Lung (tissue), 12 donors: ENCODE results near the gene FOXC2. TPM values are rescaled to one million over a fixed set of nuclear protein-coding genes. Genes with fewer than 3 reads are reported as not detected.
A peak's percentile ranks its signal among the peaks of the same experiment; 100 is the strongest.

Source experiments
- ATAC-seq: fragments of 200-7000 bp; cut with Tn5 transposase; one replicate; pipeline ENCODE4 v1.9.1; 2020; ENCODE audit warnings: moderate number of reproducible peaks; ENCODE audit not compliant: insufficient read depth, low FRiP score
- DNase-seq, 3 donors: peaks; one replicate each; pipeline ENCODE4 v3.0.0-alpha.2; 2013 to 2017
- H3K27ac ChIP-seq, 2 donors: one replicate each; pipeline ENCODE4 v1.5.1; 2013; ENCODE audit warnings: mild to moderate bottlenecking in 2 of 2, moderate library complexity in 2 of 2, control low read depth in 1 of 2, inconsistent platforms in 1 of 2, low read depth in 1 of 2, low read length in 1 of 2
- H3K27me3 ChIP-seq, 3 donors: one replicate each; pipeline ENCODE4 v1.5.1; 2013; ENCODE audit warnings: low read length in 2 of 3; ENCODE audit not compliant: control insufficient read depth in 3 of 3, insufficient read depth in 3 of 3
- H3K36me3 ChIP-seq, 4 donors: one replicate each; pipeline ENCODE4 v1.5.1; 2013; ENCODE audit warnings: low read length in 4 of 4, mild to moderate bottlenecking in 1 of 4, moderate library complexity in 1 of 4; ENCODE audit not compliant: control insufficient read depth in 4 of 4, insufficient read depth in 4 of 4
- H3K4me1 ChIP-seq, 5 donors: one replicate each; pipeline ENCODE4 v1.5.1; 2013; ENCODE audit warnings: low read length in 5 of 5, mild to moderate bottlenecking in 2 of 5, moderate library complexity in 1 of 5; ENCODE audit not compliant: control insufficient read depth in 5 of 5, insufficient read depth in 5 of 5
- H3K4me3 ChIP-seq: one replicate; pipeline ENCODE4 v1.5.1; 2013; ENCODE audit warnings: mild to moderate bottlenecking, control low read depth, moderate library complexity
- H3K9ac ChIP-seq, 2 donors: one replicate each; pipeline ENCODE4 v1.5.1; 2013; ENCODE audit warnings: low read length in 2 of 2, control low read depth in 1 of 2; ENCODE audit not compliant: insufficient read depth in 1 of 2
- H3K9me3 ChIP-seq, 4 donors: one replicate each; pipeline ENCODE4 v1.5.1; 2013; ENCODE audit warnings: low read length in 3 of 4, mild to moderate bottlenecking in 1 of 4, moderate library complexity in 1 of 4; ENCODE audit not compliant: control insufficient read depth in 4 of 4, insufficient read depth in 3 of 4
- WGBS, 2 donors: extraction: QIAGEN DNeasy Blood & Tissue Kit; methylation state at CpG; one replicate each; pipeline ENCODE4 v1.1.7; 2013; 5-methylcytosine and 5-hydroxymethylcytosine counted together
- polyA plus RNA-seq, 2 donors: library from polyadenylated mRNA; stranded (reverse); fragments of 200-250 nt; gene quantifications; one replicate each; pipeline ENCODE4 v1.2.1, GENCODE V29; 2013
- total RNA-seq, 2 donors: library from RNA; depleted of rRNA in 1 of 2; stranded (reverse); fragments of >200 nt in 1 of 2; gene quantifications; one replicate each; pipeline ENCODE4 v1.2.1, GENCODE V29; 2014 to 2021
- TF ChIP-seq, protein P1 (sequence below): IDR thresholded peaks from 2 replicates; pipeline ENCODE4 v1.5.1; 2012; ENCODE audit warnings: mild to moderate bottlenecking; ENCODE audit errors: control extremely low read depth, extremely low read depth
- donor health status: control.
- donor health status: control.
- donor health status: Bipolar disorder and iron deficiency.
- donor health status: healthy.
- donor health status: DM: yes; HTN: yes; CAD: no.

The FOXC2 gene
- total and polyA plus RNA-seq, 4 donors, result 0.37 to 2.7 (median 0.63) TPM

DNA sequence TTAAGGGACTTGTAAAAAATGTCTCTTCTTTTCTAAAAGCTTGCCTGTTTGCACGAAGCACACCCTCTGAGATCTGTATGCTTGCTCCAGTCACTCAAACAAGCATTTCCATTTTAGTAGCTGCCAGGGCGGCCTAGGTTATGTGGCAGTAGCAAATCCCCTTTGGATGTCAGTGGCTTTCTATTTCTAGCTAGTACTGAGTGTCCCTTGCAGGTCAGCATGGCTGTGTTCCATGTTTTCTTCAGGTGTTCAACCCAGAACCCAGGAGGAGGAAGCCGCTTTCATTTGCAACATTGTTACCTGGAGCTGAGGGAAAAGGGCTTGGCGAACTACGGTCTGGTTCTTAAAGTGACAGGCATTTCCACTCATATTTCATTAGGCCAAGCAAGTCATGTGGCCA lies 48.1 kb downstream of the FOXC2 start:
- no peak overlapping the region for H3K27ac ChIP-seq

DNA sequence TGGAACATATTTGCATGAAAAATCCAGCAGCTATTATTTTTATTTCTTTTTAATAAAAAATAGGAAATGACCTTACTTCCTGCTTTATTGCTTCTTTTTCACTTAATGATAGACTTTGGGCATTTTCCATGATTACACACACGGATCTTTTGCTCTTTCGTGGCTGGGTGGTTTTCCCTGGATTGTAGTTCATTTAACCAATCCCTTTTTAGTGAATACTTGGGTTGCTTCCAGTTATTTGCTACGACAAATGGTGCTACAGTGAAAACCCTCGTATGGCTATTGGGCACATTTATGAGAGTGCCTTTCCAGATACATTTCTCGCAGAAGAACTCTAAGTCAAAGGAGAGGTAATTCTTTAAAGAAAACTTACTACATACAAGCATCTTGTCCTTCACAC lies 50.3 kb downstream of the FOXC2 start:
- Histone ChIP-seq H3K36me3 (no peaks in the 10 kb centered on the region), H3K27me3 (peaks cover 0 to 5% (median 0%) of the 10 kb centered on the region in 3 donors), H3K9me3 (peaks cover 0 to 5% (median 1%) of the 10 kb centered on the region in 4 donors), H3K4me1 (peaks cover 0 to 15% (median 0%) of the 10 kb centered on the region in 5 donors), H3K27ac (no peak overlapping the region), H3K9ac (no peak overlapping the region), H3K4me3 (no peak overlapping the region)
- no peak for ATAC-seq
- TF ChIP-seq, protein P1, sequence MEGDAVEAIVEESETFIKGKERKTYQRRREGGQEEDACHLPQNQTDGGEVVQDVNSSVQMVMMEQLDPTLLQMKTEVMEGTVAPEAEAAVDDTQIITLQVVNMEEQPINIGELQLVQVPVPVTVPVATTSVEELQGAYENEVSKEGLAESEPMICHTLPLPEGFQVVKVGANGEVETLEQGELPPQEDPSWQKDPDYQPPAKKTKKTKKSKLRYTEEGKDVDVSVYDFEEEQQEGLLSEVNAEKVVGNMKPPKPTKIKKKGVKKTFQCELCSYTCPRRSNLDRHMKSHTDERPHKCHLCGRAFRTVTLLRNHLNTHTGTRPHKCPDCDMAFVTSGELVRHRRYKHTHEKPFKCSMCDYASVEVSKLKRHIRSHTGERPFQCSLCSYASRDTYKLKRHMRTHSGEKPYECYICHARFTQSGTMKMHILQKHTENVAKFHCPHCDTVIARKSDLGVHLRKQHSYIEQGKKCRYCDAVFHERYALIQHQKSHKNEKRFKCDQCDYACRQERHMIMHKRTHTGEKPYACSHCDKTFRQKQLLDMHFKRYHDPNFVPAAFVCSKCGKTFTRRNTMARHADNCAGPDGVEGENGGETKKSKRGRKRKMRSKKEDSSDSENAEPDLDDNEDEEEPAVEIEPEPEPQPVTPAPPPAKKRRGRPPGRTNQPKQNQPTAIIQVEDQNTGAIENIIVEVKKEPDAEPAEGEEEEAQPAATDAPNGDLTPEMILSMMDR, result no peak
- 62 to 82% methylated on average over 5 of the region's 5 CpGs for WGBS, 2 donors
- peak in 2 of 3 donors; percentile 73 to 76 for DNase-seq

More for the DNA sequence above, 48.1 kb downstream of the FOXC2 start:
- TF ChIP-seq, protein P1, result no peak
- DNase-seq, result no peak
- 78 to 85% methylated on average over 5 of the region's 5 CpGs for WGBS, 2 donors
- Histone ChIP-seq H3K4me3 (no peak overlapping the region), H3K4me1 (peaks cover 0 to 28% (median 13%) of the 10 kb centered on the region in 5 donors), H3K36me3 (no peaks in the 10 kb centered on the region), H3K9me3 (peaks cover 0 to 3% (median 0%) of the 10 kb centered on the region in 4 donors), H3K9ac (no peak overlapping the region), H3K27me3 (peaks cover 0 to 7% (median 4%) of the 10 kb centered on the region in 3 donors)
- no peak for ATAC-seq

DNA sequence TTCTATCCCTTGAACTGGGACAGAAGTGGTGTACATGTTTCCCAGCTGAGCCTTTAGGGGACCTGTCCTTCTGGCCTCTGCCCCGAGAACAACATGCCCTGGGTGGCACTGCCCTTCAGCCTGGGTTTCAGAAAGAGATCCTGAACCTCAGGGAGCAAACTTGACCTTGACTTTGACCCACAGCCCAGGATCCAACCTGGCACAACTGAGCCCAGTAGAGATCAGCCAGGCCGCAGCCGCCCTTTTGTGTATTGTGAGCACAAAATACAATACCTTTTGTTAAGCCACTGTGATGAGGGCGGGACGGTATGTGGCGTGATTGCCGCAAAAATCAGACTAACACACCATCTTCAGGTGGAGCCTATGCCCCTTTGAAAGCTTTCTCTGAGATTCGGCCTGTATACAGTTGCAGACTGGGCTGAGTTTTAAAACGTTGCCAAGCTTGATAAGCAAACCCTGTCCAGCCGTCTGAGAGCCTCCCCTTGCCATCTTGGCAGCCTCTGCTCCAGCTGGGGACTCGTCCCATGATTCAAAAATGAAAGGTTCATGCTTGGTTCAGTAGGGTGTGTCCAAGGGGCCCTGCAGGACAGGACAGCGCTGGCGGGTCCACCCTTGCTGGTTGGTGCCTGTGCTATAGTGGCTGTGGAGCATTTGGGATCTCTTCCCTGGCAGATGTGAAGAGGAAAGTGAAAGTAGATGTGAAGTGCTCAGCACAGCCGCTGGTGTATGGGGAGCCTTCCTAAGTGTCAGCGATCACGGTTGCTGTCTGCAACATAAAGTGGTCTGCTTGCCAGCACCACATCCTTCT lies 52.0 kb downstream of the FOXC2 start:
- Histone ChIP-seq H3K36me3 (no peaks in the 10 kb centered on the region), H3K9ac (no peak overlapping the region), H3K27me3 (peaks cover 0 to 5% (median 0%) of the 10 kb centered on the region in 3 donors), H3K27ac (no peak overlapping the region), H3K4me3 (no peak overlapping the region), H3K9me3 (peaks cover 0 to 5% (median 1%) of the 10 kb centered on the region in 4 donors), H3K4me1 (peaks cover 0 to 12% (median 0%) of the 10 kb centered on the region in 5 donors)
- TF ChIP-seq, protein P1, result no peak
- ATAC-seq (no peak), DNase-seq (peak; percentile 51 to 72 (median 71))
- 78 to 86% methylated on average over 16 of the region's 16 CpGs for WGBS, 2 donors

Other genes starting within 250 kb of the FOXC2 start
- 10 to 100 TPM; 25.7 to 34.4 TPM for gene FOXF1, start 56.3 kb upstream of the FOXC2 start, total RNA-seq
- 10 to 100 TPM; 12.2 to 12.5 TPM for gene FOXF1, start 56.3 kb upstream of the FOXC2 start, polyA plus RNA-seq
- gene MTHFSD, start 11.6 kb upstream of the FOXC2 start, total RNA-seq, result 10 to 100 TPM; 23.3 to 28.5 TPM
- gene MTHFSD, start 11.6 kb upstream of the FOXC2 start, polyA plus RNA-seq, result 1 to 10 TPM; 9.4 to 9.9 TPM
- 1 to 10 TPM; 2.0 to 2.5 TPM for gene FOXL1, start 11.7 kb downstream of the FOXC2 start, total RNA-seq
- under 1 TPM; 0.41 to 0.68 TPM for gene FOXL1, start 11.7 kb downstream of the FOXC2 start, polyA plus RNA-seq